ENCODE results near the gene COL25A1.

Gene COL25A1

DNA sequence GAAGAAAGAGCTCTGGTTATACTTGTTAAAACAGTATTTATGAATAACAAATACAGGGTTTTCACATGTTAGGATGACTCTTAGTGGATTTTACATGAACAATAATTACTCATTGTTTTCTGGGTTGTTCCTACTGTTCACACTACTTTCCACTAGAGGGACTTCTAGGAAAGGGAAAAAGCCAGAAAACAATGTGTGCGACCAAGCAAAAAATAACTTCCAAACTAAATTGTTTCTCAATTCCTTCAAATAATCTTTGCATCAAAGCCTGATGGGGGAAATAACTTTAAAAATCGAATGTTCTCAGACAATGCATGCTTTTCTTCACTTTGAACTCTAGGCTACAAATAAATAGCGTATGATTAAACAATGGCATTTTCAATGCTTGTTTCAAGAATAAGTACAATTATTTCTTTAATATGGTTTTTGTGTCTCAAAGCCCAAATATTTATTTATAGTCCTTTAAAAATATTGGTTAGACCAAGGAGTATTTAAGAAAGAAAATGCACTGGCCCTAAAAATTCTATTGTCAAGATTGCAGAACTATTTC, 467.5 kb downstream of the COL25A1 start:
- DNase-seq, result no peak

DNA sequence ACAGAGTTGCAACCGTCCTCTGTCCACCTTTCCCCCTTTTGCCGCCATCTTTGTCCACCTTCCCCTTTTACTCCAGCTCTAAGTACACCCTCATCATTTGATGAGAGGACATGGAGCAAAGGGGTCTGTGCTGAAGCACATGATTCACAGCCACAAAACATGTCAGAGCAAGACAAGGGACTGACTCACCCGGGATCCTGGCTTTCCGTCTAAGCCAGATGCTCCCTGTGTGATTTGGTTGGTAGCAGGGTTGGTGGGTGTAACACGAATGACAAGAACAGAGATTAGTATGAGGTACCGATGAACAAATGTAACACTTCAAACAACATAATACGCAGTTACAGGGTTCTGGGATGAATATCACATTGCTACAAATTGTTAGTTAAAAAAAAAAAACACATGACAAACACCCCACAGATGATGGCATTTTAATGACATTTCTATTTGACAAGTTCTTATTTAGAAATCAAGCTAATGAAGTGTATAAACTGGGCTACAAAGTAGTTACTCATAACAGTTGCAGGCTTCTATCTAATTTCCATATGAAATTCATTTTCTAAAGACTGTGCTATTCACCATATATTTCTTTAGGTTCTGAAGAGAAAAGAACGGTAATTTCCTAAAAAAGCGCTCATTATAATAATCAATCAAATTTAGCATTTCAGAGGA, 468.2 kb downstream of the COL25A1 start:
- DNase-seq, result no peak

DNA sequence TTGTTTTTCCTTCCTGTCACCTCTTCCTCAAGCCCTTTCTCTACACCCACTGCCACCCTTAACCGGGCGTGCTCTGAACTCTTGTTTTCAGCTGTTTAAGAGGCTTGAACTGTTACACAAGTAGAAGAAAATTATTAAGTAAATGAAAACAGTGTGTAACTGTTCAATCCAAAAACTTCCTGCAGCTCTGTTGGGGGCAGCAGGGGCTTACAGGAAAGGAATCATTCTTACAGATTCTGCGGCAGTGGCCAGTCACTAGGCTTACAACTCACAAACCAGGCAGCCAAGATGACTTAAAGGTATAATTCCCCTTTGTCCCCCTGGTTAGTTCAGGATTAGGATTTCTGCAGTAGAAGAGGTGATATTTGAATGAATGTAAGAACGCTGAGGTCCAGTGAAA, 469.4 kb downstream of the COL25A1 start:
- no peak for DNase-seq

DNA sequence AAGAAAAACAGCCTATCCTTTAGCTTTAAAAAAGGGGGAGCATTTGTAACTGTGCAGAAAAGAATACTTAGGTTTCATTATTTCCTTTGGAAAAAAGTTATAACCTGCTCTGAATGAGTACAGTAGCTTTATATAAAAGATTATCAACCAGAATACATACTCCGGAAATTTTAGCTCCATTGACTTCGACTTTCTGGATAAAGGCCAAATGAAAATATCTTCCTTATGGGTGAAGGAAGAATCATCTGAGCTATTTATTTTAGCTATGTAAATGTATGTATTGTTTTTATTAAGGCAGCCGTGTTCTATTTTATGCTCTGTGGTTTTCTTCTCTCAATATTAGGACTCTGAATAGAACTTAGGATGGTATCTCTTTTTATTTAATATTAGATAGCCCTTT, 470.6 kb downstream of the COL25A1 start:
- no peak for DNase-seq

DNA sequence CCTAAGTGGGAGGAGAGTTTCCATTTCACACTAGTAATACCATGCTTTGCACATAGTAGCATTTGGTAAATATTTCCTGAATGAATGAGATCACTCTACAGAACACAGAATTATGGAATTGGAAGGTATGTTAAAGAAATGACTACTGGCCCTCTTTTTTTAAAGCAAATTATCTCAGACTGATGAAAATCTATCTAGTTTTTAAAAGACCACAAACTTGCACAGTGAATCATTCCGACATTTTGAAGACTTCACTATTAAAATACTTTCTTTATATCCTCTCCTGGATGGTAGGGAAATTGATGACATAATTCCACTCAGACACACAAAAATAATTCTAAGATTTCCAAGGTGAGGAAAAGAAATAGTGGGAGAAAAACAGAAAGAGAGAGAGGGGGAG, 471.2 kb downstream of the COL25A1 start:
- no peak for DNase-seq

DNA sequence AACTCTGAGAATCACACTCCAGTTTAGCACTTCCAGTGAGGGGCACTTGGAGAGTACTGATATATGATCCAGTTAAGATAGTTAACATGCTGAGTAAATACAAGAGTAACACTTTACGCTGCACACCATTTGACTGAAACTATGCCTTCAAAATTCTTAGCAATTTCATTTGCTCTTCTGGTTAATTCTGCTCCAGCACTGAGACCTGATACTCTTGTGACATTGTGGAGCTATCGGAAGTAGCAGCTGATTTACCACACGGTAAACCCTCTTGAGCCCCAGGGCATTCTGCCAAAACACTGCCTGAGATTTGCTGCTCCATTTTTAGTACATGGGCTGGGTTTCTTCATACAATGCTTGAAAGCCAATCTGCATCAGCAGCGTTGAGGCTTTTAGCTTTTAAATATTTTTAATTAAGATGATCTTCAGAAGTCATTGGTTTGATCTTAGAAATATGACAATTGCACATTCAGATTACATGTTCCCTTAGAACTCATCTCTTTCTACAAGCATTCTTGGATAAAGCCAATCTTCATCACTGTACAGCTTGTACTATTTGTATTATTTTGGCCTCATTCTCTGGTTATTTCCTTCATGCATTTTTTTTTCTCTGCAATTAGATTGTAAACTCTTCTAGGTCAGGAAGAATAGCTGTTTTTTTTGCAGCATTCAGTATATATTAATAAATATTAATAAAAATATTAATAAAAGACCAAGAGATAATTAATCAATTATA, 471.8 kb downstream of the COL25A1 start:
- no peak for DNase-seq

DNA sequence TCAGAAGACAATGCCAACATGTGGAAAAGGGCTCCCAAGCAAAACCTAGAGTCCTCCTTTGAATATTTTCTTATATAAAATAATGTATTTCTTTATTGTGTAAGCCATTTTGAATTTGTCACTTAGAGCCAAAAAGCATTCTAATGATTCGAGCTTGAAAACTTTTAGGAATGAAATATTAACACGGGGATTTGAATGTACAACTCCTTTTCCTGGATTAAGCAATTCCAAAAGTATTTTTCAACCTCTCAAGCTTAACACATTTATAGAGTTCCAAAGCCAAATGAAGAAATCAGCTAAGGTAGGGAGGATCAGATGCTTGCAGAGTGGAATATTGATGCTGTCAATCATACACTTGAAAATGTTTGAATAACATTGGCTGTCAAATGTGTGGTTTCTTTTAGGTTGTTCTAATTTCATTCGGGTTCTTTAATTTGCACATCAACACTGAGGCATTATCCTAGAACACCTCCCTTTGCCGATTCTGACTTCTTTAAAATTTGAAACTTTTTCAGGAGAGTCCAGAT, 472.4 kb downstream of the COL25A1 start:
- DNase-seq, result no peak

DNA sequence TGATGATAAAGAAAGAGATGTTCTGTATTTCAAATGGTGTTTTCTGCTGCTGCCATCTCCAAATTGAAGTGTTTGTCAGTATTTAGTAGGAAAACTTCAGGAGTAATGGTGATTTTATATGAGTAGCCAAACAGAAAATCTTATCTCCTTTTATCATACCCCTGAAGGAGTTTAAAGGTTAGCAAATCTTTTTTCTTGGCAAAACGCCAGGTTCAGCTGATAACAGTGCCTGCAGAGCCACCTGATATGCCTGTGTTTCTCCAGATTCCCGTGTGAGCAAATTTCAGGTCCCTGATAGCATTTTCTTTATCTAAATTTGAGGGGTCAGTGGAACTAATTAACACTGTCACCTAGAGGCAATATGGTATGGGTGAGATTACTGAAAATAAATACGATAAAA, 473.8 kb downstream of the COL25A1 start:
- DNase-seq, result no peak

DNA sequence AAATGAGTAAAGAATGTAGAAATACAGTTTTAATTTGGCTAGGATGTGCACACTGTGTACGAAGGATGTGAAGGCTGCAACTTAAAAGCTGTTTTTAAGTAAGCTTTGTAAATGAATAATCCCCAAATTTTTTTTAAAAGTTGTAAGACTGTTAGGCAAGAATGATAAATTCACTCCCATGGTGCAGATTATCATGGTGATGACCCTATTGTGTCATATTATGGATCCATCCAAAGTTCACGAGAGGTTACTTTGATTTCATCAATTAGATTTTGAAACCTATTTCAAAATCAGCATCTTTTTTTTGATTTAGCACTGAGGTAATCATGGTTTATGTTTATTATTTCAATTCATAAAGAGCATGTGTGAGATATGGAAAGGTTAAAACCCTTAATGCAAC, 476.7 kb downstream of the COL25A1 start:
- no peak for DNase-seq

DNA sequence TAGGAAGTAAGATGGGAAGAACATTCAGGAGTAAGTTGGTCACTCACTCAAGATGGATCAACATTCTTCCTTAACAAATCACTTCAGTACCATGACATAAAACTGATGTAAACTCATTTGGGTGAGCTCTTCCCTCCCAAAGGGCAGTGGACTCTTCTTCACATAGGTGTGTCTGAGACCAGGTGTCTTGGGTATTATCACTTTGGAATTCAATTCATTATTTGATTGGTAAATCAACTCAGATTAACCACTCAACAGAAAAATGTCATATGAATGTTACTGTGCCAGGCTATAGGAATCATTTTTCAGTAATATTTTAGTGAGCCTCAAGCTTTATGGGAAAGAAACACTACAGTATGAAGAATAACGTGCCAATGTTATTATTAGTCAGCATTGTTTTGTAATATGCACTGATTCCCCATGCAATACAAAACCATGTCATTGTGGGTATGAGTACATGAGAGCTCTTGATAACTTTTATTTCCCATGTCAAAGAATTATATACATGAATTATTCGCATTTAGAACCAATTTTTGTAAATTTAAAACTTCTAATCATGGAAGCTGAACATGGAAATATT, 481.0 kb downstream of the COL25A1 start:
- DNase-seq, result no peak

DNA sequence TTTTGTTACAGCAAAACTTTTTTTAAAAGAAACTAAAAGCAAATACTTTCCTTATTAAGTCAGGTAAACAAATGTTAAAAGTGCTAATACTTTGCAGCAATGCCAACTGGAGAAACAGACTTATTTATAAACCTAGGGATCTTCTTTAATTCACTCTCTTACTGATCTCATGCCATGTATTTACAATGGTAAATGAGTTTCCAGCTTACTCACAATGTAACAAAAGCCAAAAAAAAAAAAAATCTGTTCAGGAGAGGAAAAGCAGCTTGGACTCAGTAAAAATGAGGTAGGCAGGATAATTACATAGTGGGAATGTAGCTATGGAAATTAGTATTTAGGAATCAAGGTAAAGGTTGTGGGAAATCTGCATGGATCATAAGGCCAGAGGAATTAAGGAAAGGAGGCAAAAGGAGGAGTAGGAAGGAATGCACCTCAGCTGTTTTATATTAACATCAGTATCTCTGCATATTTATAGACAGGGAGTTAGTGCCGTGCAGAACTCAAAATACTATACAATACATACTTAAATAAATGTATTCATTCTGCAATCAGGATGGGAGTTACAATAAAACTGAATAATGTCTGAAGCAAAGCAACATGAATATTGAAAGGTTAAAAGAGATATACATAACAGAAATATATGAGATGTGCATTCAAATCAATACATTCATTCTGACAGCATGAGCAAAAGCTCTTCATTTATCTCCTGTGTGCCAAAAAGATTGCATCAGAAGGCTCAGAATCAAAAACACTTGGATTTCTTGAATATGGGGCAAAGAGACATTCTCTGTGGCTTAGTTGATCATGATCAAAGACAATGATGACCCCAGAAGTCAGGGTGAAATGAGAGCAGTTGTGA, 481.7 kb downstream of the COL25A1 start:
- DNase-seq, result no peak

DNA sequence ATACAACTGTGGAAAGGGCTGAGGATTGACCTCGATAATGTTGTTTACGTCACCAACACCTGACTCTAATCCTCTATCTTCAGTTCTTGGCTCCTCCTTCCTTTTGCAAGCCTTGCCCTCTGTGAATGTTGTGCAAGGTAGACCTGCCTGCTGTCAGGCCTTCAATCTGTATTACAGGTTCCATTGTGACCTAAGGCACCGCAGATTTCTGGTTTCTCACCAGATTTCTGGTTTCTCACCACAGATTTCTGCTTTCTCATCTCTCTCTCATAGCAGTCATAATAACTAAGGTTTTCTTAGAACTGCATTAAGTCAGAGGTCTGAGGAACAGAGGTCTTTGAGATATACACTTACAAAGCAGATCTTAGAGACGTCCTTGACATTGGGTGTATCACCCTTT, 488.1 kb downstream of the COL25A1 start:
- DNase-seq, result no peak

DNA sequence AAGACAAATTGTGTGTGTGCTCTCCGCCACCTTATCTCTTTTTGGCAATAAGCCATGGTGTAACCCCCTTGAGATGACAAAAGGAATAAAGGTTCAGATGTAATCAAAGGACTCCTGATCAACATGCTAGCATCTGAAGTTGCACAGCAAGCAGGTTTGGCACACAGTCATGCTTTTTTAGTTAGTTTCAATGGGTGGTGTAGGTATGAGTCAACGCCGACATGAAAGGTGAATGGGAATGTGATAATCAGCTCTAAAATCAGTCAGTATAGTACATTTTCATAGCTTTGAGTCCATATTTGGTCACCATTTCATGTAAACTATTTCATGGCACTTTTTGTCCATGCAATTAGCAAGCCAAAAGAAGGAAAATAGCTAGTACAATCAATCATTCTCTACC, 489.2 kb downstream of the COL25A1 start:
- no peak for DNase-seq

DNA sequence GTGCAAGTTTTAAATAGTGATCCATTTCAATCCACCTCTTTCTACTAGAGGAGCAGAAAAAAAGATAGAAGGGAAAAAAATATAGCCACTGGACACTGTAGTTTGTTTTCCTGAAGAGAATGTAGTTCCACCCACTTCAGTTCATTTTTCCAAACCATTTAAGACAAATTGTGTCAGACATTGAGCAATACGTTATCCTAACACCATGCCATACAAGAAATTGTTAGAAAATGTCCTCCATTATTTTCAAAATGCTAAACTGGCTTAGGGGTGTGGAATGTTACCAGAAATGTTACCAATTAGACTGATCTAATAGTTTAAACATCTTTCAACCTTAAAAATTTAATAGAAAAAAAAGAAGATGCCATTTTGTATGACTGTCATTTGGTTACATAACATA, 491.0 kb downstream of the COL25A1 start:
- DNase-seq, result no peak

DNA sequence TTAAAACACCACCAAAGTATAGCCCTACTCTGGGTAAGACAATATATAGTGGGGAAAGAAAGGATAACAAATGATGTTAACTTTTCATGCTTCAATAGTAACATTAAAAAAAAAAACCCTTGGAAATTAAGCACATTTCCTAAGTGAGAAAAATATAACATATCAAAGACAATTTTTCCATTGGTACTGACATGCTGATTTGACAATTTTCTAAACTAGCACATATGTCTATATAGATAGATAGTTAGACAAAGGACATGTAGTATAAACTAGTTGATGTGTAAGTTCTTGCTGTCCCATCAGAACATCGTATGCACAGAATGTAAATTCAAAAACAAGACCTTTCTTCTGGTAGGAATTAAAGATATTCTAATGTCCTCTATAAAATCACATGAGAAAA, 492.4 kb downstream of the COL25A1 start:
- DNase-seq, result no peak

DNA sequence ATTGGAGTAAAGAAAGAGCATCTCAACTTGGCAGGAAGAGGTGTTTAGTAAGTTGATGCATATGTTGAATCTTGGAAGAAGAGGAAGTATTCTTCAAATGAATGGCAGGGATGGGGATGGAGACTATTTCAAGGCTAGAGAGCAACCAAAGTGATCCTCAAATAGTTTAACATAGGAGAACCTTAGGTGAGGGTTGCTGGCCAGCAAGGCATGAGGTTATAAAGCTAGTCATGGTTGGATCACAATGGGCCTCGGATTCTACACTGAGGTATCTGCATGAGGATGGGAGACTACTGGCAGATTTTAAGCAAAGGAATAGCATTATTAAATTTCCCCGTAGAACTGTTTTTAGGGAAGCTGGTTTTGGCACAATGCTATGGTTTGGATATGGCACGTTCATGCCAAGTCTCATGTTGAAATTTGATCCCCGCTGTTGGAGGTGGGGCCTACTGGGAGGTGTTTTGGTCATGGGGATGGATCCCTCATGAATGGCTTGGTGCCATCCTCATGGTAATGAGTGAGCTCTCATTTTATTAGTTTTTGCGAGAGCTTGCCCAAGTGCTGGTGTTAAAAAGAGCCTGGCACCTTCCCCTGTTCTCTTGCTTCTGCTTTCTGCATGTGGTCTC, 497.7 kb downstream of the COL25A1 start:
- no peak for DNase-seq

DNA sequence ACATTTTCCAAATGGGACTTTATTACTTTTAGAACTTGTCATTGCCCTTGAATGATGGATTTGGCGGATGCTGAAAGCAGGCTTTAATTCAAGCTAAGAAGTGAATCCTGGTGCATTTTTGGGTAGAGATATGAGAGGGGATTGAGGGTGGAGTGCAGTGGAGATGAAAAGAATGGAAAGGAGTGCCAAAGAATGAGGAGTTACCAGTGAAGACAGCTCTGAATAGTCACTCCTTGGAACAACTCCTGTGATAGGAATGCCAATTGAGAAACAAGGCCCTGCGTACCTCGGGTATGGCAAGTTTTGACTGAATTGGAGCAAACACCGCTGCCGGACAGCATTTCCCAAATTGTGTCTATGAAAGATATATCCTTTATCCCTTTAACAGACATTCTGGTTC, 503.2 kb downstream of the COL25A1 start:
- no peak for DNase-seq

DNA sequence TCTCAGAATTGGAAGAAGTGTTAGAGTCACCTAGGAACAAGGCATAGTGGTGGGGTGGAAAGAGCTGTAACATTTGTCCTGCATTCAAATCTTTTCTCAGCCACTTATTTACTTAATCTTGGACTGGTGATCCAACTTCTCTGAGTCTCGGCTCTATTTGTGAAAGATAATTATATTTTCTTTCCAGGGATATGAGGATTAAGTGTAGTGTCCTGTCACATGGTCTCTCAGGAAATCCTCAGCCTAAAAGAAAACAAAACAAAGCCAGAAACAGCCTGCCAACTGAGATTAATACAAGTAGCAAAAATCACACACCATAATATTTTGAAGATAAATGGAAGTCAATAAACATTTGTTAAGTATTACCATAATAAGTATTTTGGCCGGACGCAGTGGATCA, 506.3 kb downstream of the COL25A1 start:
- no peak for DNase-seq

DNA sequence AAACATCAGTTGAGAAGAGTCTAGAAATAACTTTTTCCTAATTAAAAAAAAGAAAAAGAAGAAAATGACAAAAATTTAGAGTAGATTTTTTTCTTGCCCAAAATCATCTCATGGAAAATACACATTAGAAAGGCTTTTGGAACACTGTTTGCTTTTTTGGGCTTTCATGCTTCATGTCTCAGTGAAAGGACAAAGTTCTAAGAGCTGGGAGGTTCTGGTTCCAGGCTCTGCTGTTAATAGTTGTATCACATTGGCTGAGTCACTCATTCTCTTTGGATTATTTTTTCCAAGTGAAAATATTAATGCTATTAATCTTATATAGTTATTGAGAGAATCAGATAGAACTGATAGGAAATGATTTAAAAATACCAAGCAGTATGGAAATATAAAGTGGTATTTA, 506.7 kb downstream of the COL25A1 start:
- no peak for DNase-seq

DNA sequence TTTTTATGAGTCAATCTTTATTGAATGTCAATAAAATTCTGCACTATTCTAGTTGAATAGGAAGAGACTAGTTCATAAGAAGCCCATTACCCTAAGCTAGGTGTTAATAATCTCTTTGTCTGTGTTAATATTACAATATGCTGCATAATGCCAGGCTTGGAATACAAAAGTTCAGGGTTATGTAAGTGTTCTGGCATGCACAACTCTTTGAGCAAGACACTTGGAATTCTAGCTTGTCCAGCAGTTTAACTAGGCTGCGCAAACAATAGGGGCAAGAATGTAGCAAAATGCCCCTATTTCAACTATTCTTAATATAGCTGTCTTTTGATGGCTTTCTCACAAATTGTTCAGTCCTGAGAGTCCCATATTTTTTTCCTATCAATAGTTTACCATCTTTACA, 508.3 kb downstream of the COL25A1 start:
- no peak for DNase-seq

DNA sequence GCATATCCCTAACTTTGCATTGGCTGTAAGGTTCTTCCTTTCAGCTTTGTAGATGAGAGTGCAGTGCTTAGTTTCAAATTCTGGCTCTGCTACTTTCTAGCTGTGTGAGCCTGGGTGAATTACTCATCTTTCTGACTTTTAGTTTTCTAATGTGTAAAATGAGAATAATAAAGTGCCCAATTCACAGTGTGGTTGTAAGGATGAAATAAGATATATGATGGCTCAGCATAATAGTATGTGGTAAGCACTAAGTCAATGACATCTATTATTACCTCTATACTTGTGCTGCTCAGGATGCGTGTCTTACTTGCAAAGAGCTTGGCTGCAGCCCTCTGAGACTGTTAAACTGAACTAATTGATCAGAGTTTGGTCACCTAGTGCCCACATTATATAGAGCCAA, 509.0 kb downstream of the COL25A1 start:
- no peak for DNase-seq

DNA sequence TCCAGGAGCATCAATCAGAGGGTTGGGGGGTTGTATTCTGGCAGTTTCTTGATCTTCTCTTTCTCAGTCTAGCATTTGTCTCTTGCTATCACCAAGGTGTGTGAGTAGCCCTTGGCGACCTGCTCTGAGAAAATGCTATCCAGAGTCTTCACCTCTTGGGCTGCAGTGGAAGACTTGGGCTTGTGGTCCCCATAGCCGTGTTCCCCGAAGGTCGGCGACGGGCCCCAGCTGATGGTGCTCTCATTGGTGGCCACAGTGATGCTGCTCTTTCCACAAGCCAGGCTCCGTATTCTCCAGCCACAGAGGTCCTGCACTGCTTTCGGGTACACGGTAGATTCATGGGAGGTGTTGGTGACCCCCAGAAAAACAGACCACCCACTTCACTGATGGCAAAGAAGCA, 513.7 kb downstream of the COL25A1 start:
- no peak for DNase-seq

DNA sequence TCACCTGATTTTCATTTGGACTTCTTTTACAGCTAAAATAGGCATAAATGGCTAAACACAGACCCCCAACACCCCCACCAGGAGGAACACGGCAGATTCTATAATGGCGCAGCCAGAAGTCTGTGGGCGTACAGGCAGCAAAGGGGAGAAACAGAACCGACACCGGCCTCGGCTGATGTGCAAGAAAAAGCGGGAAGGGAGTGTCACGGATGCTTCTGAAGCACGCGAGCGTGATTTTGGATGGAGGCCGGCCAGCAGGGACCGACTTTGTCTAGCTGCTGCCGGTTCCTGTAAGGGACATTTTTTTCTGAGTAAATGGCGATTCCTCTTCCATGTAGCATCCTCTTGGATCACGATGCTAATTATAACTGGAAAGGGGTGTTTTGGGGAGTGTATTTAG, 514.7 kb downstream of the COL25A1 start:
- no peak for DNase-seq
